ENCODE results near the gene EXO5. TPM values are rescaled to one million over a fixed set of nuclear protein-coding genes. Genes with fewer than 3 reads are reported as not detected.

EXO5 gene
- total RNA-seq, 1 experiment from 2014 or later = 9.1 TPM

DNA sequence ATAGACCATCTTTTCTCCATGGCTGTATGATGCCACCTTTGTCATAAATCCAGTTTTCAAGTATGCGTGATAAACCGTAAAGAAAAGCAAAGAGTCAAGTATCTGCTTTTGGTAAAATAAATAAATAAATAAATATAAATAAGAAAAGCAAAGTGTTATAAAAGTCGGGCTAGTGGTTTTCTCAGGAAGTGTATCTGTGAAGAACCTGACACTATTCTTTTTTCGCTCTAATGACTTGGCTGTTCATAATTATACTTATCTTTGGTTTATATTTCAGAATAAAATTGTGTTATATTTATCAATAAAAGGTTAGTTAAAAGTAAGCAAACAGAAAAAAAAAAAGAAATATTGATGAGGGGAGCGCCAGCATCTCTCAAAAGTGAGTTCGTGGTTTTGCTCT, 594 bp upstream of the EXO5 start:
- no peak for TF ChIP-seq CTCF (IDR thresholded peaks at IDR 0.05; ENCODE audit: insufficient read depth in 1 of 2, low read depth in 1 of 2, low read length in 1 of 2, severe bottlenecking in 1 of 2, unreplicated experiment in 1 of 2)
- Mint-ChIP-seq H3K27ac (ENCODE audit: unreplicated experiment) (peak overlapping the region; percentile 90), H3K4me3 (ENCODE audit: unreplicated experiment) (peak overlapping the region; percentile 83), H3K9me3 (ENCODE audit: unreplicated experiment) (peaks cover 12% of the 10 kb centered on the region), H3K36me3 (ENCODE audit: insufficient read depth, unreplicated experiment) (peaks cover 10% of the 10 kb centered on the region), H3K27me3 (ENCODE audit: insufficient read depth, unreplicated experiment) (no peaks in the 10 kb centered on the region), H3K4me1 (ENCODE audit: low read depth, unreplicated experiment) (peaks cover 8% of the 10 kb centered on the region)
- Histone ChIP-seq H3K36me3 (ENCODE audit: control insufficient read depth, insufficient read depth, low read length) (no peaks in the 10 kb centered on the region), H3K4me3 (ENCODE audit: low read depth, low read length) (peak overlapping the region; percentile 52), H3K9me3 (no peaks in the 10 kb centered on the region), H3K4me1 (no peaks in the 10 kb centered on the region), H3K27me3 (replicated peaks; ENCODE audit: control insufficient read depth, insufficient read depth, low read length) (no peaks in the 10 kb centered on the region)
- BruUV-seq (replicated peaks) = TSS peak; percentile 86
- intact Hi-C loops (cut with micrococcal nuclease; ENCODE audit: unreplicated experiment) = no loop called here
- CTCF ChIA-PET = no interaction called here
- DNase-seq = no peak
- POLR2A ChIA-PET = interaction anchor here (0.6 kb wide), 1 partner anchor 23 kb away, joined by 9 read pairs; the partner anchor contains the start of gene ZNF684

- POLR2A ChIA-PET = no interaction called here
- intact Hi-C loops (cut with micrococcal nuclease; ENCODE audit: unreplicated experiment) = no loop called here
- no peak overlapping the region for H3K4me3 Mint-ChIP-seq (ENCODE audit: unreplicated experiment)
- no peak for DNase-seq
- no TSS peak for BruUV-seq (replicated peaks)
- TF ChIP-seq CTCF (IDR thresholded peaks at IDR 0.05; ENCODE audit: insufficient read depth in 1 of 2, low read depth in 1 of 2, low read length in 1 of 2, severe bottlenecking in 1 of 2, unreplicated experiment in 1 of 2) = no peak
- CTCF ChIA-PET = no interaction called here
- H3K27me3 Mint-ChIP-seq (ENCODE audit: insufficient read depth, unreplicated experiment) = no peaks in the 10 kb centered on the region
- H3K4me1 Mint-ChIP-seq (ENCODE audit: low read depth, unreplicated experiment) = no peaks in the 10 kb centered on the region
- no peaks in the 10 kb centered on the region for H3K9me3 Mint-ChIP-seq (ENCODE audit: unreplicated experiment)
- no peaks in the 10 kb centered on the region for H3K9me3 ChIP-seq
- H3K36me3 Mint-ChIP-seq (ENCODE audit: insufficient read depth, unreplicated experiment) = no peaks in the 10 kb centered on the region
- no peaks in the 10 kb centered on the region for H3K27me3 ChIP-seq (replicated peaks; ENCODE audit: control insufficient read depth, insufficient read depth, low read length)
- H3K4me3 ChIP-seq (ENCODE audit: low read depth, low read length) = no peak overlapping the region
- no peaks in the 10 kb centered on the region for H3K36me3 ChIP-seq (ENCODE audit: control insufficient read depth, insufficient read depth, low read length)
- H3K27ac Mint-ChIP-seq (ENCODE audit: unreplicated experiment) = no peak overlapping the region
- no peaks in the 10 kb centered on the region for H3K4me1 ChIP-seq
These were observed 10.9 kb downstream of the EXO5 start for GRCh38 chr1:40519517-40519916.

DNA sequence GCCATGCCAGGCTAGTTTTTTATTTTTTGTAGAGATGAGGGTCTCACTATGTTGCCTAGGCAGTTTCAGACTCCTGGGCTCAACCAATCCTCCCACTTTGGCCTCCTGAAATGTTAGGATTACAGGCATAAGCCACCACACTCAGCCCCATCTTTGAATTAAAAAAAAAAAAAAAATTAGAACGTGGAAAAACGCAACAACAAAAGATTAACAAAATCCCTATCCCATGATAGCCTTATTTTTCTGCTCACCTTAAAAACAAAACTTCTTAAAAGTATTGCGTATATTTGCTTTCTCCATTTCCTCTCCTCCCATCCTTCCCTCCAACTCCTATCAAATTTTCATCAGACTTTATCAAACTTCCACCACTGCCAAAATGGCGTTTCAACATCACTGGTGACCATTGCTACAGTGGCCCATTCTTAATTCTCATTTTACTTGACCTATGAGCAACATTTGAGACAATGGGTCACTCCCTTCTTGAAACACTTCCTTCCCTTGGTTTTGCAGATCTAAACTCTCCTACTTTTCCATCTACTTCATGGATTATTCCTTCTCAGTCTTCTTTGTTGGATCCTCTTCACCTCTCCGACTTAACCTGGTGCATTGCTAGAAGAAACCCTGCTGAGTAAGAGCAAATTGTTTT, 22.3 kb downstream of the EXO5 start:
- H3K4me1 ChIP-seq = 0 out of 2 replicates have a peak, but pooled peaks cover 6% of the 10 kb centered on the region
- Mint-ChIP-seq H3K36me3 (ENCODE audit: insufficient read depth, unreplicated experiment) (no peaks in the 10 kb centered on the region), H3K27ac (ENCODE audit: unreplicated experiment) (peak overlapping the region; percentile 89), H3K27me3 (ENCODE audit: insufficient read depth, unreplicated experiment) (peaks cover 2% of the 10 kb centered on the region), H3K4me1 (ENCODE audit: low read depth, unreplicated experiment) (no peaks in the 10 kb centered on the region), H3K4me3 (ENCODE audit: unreplicated experiment) (peak overlapping the region; percentile 88), H3K9me3 (ENCODE audit: unreplicated experiment) (peaks cover 12% of the 10 kb centered on the region)
- peak overlapping the region; percentile 47 for H3K4me3 ChIP-seq (ENCODE audit: low read depth, low read length)
- intact Hi-C loops (cut with micrococcal nuclease; ENCODE audit: unreplicated experiment) = loop anchor here (5.0 kb wide), 1 partner anchor 136 kb away; the partner anchor contains the start of gene RIMS3
- peak in 1 of 2 experiments; percentile 1 for DNase-seq
- no peaks in the 10 kb centered on the region for H3K36me3 ChIP-seq (ENCODE audit: control insufficient read depth, insufficient read depth, low read length)
- no peaks in the 10 kb centered on the region for H3K27me3 ChIP-seq (replicated peaks; ENCODE audit: control insufficient read depth, insufficient read depth, low read length)
- no peak for TF ChIP-seq CTCF (IDR thresholded peaks at IDR 0.05; ENCODE audit: insufficient read depth in 1 of 2, low read depth in 1 of 2, low read length in 1 of 2, severe bottlenecking in 1 of 2, unreplicated experiment in 1 of 2)
- TSS peak; percentile 93 for BruUV-seq (replicated peaks)
- ChIA-PET POLR2A (interaction anchor here (0.7 to 2.0 kb wide), 3 partner anchors 23 to 160 kb away, joined by 3 to 11 read pairs (median 9); partner anchors contain the start of gene NFYC), CTCF (no interaction called here)
- no peaks in the 10 kb centered on the region for H3K9me3 ChIP-seq

Measured in Caco-2 (cell line).